NCI-H1092 treated with DMSO at 0.1 percent for 48 hours (cell line): ENCODE measurements around the gene BTBD16.

Experiments
- DNase-seq: peaks from one replicate; lab custom pipeline; 2025; lab: John Stamatoyannopoulos, UW

The BTBD16 gene

GRCh38 chr10:122273966-122274545 is 3.0 kb downstream of the BTBD16 start:
- DNase-seq: no peak

- DNase-seq: no peak
Measured at GRCh38 chr10:122276611-122277208, 5.6 kb downstream of the BTBD16 start.

DNA sequence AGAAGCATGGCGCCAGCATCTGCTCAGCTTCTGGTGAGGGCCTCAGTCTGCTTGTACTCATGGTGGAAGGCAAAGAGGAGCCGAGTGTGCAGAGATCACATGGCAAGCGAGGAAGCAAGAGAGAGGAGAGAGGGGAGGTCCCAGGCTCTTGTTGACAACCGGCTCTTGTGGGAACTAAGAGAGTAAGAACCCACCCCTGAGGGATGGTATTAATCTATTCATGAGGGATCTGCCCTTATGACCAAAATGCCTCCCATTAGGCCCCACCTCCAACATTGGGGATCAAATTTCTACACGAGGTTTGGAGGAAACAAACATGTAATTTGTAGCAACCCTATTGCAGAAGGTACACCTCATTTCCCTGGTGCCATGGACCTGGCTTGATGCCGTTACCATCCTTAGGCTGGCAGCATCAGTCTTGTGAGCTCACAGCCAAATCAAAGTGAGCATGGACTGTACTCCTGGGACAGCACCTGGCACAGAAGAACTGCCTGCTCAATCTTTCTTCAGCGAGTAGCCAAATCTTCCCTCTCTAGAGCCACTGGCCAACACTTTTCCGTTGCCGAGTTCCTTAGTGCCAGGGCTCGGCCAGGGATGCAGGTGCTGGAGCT is 6.5 kb downstream of the BTBD16 start:
- no peak for DNase-seq

DNA sequence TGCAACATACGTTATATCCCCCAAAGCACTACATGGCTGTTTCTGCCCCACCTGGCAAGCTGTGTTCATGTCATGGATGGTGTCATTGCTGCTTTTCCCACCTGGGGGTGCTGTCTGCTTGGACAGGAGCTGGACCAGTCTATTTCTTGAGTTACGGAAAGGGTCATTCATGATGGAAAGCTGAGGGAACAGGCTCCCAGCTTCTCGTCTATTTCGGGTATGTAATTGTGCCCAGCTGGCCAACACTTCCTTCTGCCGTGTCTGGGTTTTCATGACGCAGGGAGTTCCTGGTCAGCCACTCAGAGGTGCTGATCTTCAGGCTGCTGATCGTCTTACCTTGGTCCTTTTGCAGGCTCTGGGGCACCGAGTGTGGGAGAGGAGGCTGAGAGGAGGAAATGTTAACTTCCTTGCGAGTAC is 8.6 kb downstream of the BTBD16 start:
- no peak for DNase-seq

GRCh38 chr10:122280156-122280555 is 9.1 kb downstream of the BTBD16 start:
- no peak for DNase-seq

- no peak for DNase-seq
Measured at GRCh38 chr10:122281018-122281626, 10.0 kb downstream of the BTBD16 start.

GRCh38 chr10:122281751-122282150 is 10.7 kb downstream of the BTBD16 start:
- no peak for DNase-seq

DNA sequence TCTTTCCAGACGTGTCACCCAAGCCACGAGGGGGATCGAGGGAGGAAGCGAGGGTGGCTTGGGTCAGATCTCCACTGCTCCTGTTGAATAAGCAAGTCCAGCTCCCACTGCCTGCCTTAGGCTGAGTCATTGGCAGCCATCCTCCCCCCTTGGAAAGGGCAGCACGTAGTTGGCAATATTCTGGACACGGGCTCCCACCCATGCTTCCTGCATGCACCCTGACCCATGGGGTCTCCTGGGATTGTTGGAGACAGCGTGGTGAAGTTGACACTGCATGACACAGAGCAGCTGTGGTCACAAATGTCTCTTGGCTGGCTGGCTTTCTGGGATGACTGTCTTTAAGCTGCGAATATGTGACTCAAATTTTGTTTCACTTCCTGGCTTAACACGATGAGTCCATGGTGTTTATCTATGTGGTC is 11.2 kb downstream of the BTBD16 start:
- DNase-seq: no peak

DNA sequence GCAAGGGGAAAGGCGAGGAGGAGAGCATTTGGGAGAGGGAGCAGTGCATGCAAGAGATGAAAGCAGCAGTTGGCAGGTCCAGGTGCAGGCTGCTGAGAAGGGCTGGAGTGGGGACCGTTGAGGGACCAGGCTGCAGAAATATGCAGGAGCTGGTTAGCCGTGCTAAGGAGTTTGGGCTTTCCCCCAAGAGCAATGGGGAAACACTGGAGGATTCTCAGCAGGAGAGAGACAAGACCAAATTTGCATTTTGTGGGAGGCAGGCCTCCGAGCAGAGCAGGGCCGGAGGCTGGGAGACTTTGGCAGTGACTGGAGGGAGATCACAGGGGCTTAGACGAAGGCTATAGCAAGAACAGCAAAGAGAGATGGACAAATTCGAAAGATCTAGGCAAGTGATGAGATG is 11.8 kb downstream of the BTBD16 start:
- DNase-seq: no peak

DNA sequence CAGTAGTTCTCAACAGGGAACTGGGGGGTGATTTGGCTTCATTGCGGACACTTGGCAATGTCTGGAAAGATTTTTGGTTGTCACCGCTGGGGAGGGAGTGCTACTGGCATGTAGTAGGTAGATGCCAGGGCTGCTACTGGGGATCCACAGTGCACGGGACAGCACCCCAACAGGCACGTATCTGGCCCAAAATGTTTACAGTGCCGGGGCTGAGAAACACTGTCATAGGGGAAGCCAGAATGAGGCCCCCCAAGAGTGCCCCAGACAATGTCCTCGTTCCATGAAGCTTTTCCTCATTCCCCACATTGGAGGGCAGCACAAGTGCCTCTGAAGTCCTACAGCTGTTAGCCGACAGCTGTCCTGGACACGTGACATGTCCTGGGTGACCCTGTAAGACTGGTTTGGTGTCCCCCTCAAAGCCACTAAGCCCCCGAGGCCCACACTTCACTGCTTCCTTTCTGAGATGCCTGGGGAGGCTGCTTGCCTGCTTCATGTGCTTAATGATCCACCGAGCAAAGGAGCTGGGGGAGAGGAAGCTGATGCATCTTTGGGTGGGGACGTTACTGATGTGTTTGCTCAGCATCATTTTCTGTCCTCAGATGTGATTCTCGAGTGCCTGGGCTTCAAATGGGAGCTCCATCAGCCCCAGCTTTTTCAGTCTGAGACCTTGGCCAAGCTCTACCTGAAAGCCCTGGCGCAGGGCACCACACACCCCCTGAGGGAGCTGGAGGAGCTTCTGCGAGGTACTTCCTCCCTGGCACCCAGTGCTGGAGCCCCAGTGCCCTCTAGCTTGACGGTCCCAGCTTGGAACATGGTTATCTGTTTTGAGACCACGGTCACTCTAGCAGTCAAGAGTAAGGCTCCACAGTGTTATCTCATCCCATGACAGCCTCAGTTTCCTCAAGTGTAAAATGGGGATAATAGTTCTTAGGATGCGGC is 14.7 kb downstream of the BTBD16 start:
- DNase-seq: no peak

- no peak for DNase-seq
Measured at GRCh38 chr10:122286867-122287266, 15.8 kb downstream of the BTBD16 start.

GRCh38 chr10:122287570-122287969 is 16.5 kb downstream of the BTBD16 start:
- DNase-seq: no peak

DNA sequence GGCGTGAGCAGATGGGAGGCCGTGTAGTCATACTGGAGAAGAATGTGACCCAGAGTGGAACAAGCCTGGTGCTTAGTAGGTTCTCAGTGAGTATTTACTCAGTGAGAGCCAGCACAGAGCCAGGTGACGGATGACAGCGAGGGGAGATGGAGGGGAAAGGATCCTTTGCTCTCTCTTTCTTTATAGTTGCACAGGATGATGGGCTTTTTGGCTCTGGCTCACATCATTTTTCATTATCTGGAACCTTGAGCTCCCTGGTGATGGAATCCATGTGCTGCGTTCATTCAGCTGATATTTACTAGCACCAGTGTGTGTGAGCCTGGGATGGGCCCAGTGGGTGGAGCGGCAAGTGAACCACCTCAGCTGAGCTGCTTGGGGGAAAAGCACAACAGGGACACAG is 17.2 kb downstream of the BTBD16 start:
- DNase-seq: no peak

GRCh38 chr10:122288917-122289316 is 17.8 kb downstream of the BTBD16 start:
- DNase-seq: no peak

GRCh38 chr10:122290334-122290733 is 19.2 kb downstream of the BTBD16 start:
- no peak for DNase-seq

- no peak for DNase-seq
Measured at GRCh38 chr10:122290833-122291532, 19.9 kb downstream of the BTBD16 start.

- no peak for DNase-seq
Measured at GRCh38 chr10:122291739-122292138, 20.6 kb downstream of the BTBD16 start.

DNA sequence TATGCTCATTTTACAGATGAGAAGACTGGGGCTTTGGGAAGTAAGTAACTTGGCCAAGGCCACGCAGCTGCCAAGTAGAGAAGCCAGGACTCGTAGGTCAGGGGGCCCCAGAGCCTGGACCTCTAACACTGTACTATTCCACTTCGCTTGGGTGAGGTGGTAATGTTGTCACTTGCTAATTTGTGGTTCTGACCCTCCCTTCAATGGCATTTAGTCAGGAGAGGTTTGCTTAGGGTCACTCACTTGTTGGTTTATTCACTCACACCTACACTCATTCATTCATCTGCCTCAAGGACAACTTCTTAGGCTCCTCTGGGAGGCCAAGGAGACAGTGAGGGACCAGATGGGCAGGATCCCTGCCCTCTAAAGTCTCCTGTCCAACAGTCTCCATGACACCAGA is 21.3 kb downstream of the BTBD16 start:
- no peak for DNase-seq

GRCh38 chr10:122293156-122293960 is 22.3 kb downstream of the BTBD16 start:
- no peak for DNase-seq

- no peak for DNase-seq
Measured at GRCh38 chr10:122293961-122294380, 22.9 kb downstream of the BTBD16 start.
